K562 (cell line): ENCODE measurements around the gene ITPR3. TPM values are rescaled to one million over a fixed set of nuclear protein-coding genes. Genes with fewer than 3 reads are reported as not detected.

Source experiments
- ATAC-seq: fragments of 200-7000 bp; cut with Tn5 transposase; 3 replicates; pipeline ENCODE4 v1.9.1; 2020; ENCODE audit warnings: moderate library complexity
- BruUV-seq: library from RNA; stranded (reverse); fragments of 400-500 nt; replicated peaks from 2 replicates; lab custom pipeline; 2021; lab: Mats Ljungman, UMichigan
- CTCF ChIA-PET: fragments of 300-600 bp; formaldehyde crosslinking; extraction: SDS; loops from one replicate; lab custom pipeline; 2021; ENCODE audit warnings: low intra/inter-chr PET ratio; lab: Yijun Ruan, JAX
- POLR2A ChIA-PET: fragments of 300-600, 350-650 bp; sonication (Branson Sonifier 250); formaldehyde crosslinking; extraction: SDS; loops from one replicate; lab custom pipeline; 2021; ENCODE audit warnings: antibody characterized with exemption, inconsistent platforms; lab: Yijun Ruan, JAX
- DNase-seq, 4 experiments: peaks; one replicate each; pipeline versions ENCODE4 v3.0.0 to v3.0.0-alpha.2; 2011 to 2018; ENCODE audit warnings: low spot score in 3 of 4, mixed read lengths in 3 of 4; ENCODE audit errors: extremely low read depth in 1 of 4
- FAIRE-seq: peaks from 2 replicates; lab custom pipeline; 2011; peaks lifted over from hg19 to GRCh38; lab: Jason Lieb, UNC
- H2AFZ ChIP-seq: 2 replicates; pipeline ENCODE4 v1.6.0; 2011; ENCODE audit warnings: low read depth, low read length, control low read depth, inconsistent platforms
- H3K27ac ChIP-seq: fragments of 200-600 bp; 3 replicates; pipeline ENCODE4 v1.8.0; 2011; ENCODE audit warnings: low read depth, mild to moderate bottlenecking, control low read depth, inconsistent platforms, low read length, moderate library complexity, mixed read lengths; ENCODE audit errors: extremely low read depth
- H3K27me3 ChIP-seq, 2 experiments: fragments of 300-600 bp in 1 of 2; 2 replicates in 1 of 2; 3 replicates in 1 of 2; pipeline versions ENCODE4 v1.6.0 to v1.8.0; 2011; ENCODE audit warnings: inconsistent platforms in 2 of 2, low read length in 2 of 2, mild to moderate bottlenecking in 1 of 2, mixed read lengths in 1 of 2, moderate library complexity in 1 of 2; ENCODE audit not compliant: control insufficient read depth in 2 of 2, insufficient read depth in 2 of 2
- H3K36me3 ChIP-seq: fragments of 300-600 bp; 3 replicates; pipeline ENCODE4 v1.8.0; 2011; ENCODE audit warnings: mild to moderate bottlenecking, low read length, inconsistent platforms; ENCODE audit not compliant: control insufficient read depth, insufficient read depth
- H3K4me1 ChIP-seq, 2 experiments: fragments of 200-600 bp in 1 of 2; replicated peaks in 1 of 2; 2 replicates in 1 of 2; 3 replicates in 1 of 2; pipeline versions ENCODE4 v1.5.1 to v1.8.0; 2011; ENCODE audit warnings: inconsistent platforms in 2 of 2, low read length in 2 of 2, mild to moderate bottlenecking in 1 of 2, mixed read lengths in 1 of 2, moderate library complexity in 1 of 2; ENCODE audit not compliant: control insufficient read depth in 2 of 2, insufficient read depth in 2 of 2
- H3K4me2 ChIP-seq: 2 replicates; pipeline ENCODE4 v1.6.1; 2011; ENCODE audit warnings: low read length, control low read depth, inconsistent platforms, mixed read lengths; ENCODE audit not compliant: insufficient read depth
- H3K4me3 ChIP-seq: fragments of 200-600 bp; sonication (generic), shearing (Covaris generic); 2 replicates; pipeline ENCODE4 v1.5.1; 2016; ENCODE audit warnings: control low read depth, inconsistent platforms
- H3K79me2 ChIP-seq: fragments of 200-600 bp; 3 replicates; pipeline ENCODE4 v1.8.0; 2011; ENCODE audit warnings: low read length, inconsistent platforms; ENCODE audit not compliant: control insufficient read depth, insufficient read depth
- H3K9ac ChIP-seq, 2 experiments: 2 replicates each; pipeline versions ENCODE4 v1.6.0 to v1.6.1; 2011; ENCODE audit warnings: low read depth in 2 of 2, low read length in 2 of 2, control low read depth in 1 of 2, inconsistent platforms in 1 of 2, mild to moderate bottlenecking in 1 of 2, mixed read lengths in 1 of 2; ENCODE audit not compliant: insufficient read depth in 1 of 2
- H3K9me1 ChIP-seq: one replicate; pipeline ENCODE4 v1.6.0; 2011; ENCODE audit warnings: inconsistent platforms, mild to moderate bottlenecking, low read length, moderate library complexity; ENCODE audit not compliant: control insufficient read depth, insufficient read depth
- H3K9me3 ChIP-seq: replicated peaks from 2 replicates; pipeline ENCODE4 v1.5.1; 2011; ENCODE audit warnings: low read depth, low read length, inconsistent platforms; ENCODE audit not compliant: control insufficient read depth, insufficient read depth
- H4K20me1 ChIP-seq: replicated peaks from 2 replicates; pipeline ENCODE4 v1.6.1; 2011; ENCODE audit warnings: low read length, inconsistent platforms, mixed read lengths; ENCODE audit not compliant: control insufficient read depth, insufficient read depth
- ETV5 ChIP-seq: sonication (generic); formaldehyde crosslinking; IDR thresholded peaks from 2 replicates; pipeline ENCODE4 v1.4.0; 2020; ENCODE audit warnings: low read depth, mild to moderate bottlenecking, missing genetic modification reagents
- IRF9 ChIP-seq: fragments of 450-650 bp; IDR thresholded peaks from 2 replicates; pipeline ENCODE4 v1.6.1; 2016; ENCODE audit warnings: missing biosample characterization, missing genetic modification characterization
- MEF2D ChIP-seq: conservative IDR thresholded peaks from 2 replicates; pipeline ENCODE4 v1.6.1; 2016; ENCODE audit warnings: low read depth, missing genetic modification characterization, missing compliant biosample characterization
- MYNN ChIP-seq, 2 experiments: sonication (generic); formaldehyde crosslinking in 1 of 2; IDR thresholded peaks; 2 replicates each; pipeline versions ENCODE4 v1.5.0 to v1.6.1; 2016 to 2020; ENCODE audit warnings: antibody characterized with exemption in 1 of 2, missing genetic modification reagents in 1 of 2
- NFIC ChIP-seq: fragments of 450-650 bp; IDR thresholded peaks from 2 replicates; pipeline ENCODE4 v1.6.1; 2017; ENCODE audit warnings: mild to moderate bottlenecking, inconsistent platforms
- NFIX ChIP-seq: fragments of 250-450 bp; sonication (Bioruptor Pico); IDR thresholded peaks from 2 replicates; pipeline ENCODE4 v1.4.0; 2020; ENCODE audit warnings: low read depth, mild to moderate bottlenecking, moderate library complexity
- SMAD3 ChIP-seq: fragments of 450-650 bp; formaldehyde crosslinking; conservative IDR thresholded peaks from 2 replicates; pipeline ENCODE4 v1.4.0; 2020; ENCODE audit warnings: mild to moderate bottlenecking
- ZNF316 ChIP-seq: fragments of 450-650 bp; IDR thresholded peaks from 2 replicates; pipeline ENCODE4 v1.6.1; 2016
- ZNF766 ChIP-seq: fragments of 200-800 bp; sonication (Bioruptor generic); conservative IDR thresholded peaks from 2 replicates; pipeline ENCODE4 v1.6.1; 2016; ENCODE audit warnings: missing genetic modification characterization, missing compliant biosample characterization
- WGBS: fragments of 100-300 bp; shearing (Covaris generic); methylation state at CpG from one replicate; pipeline ENCODE4 v1.1.6; 2016; ENCODE audit warnings: low coverage, mixed read lengths; ENCODE audit not compliant: insufficient coverage; ENCODE audit errors: missing lambda C conversion rate; 5-methylcytosine and 5-hydroxymethylcytosine counted together
- in situ Hi-C: fragments of 300-500 bp; cut with MboI; formaldehyde crosslinking; loops from 4 replicates; pipeline ENCODE4 v1.15.0; 2018; ENCODE audit warnings: inconsistent platforms, mixed read lengths
- intact Hi-C: fragments of 100-400 bp; cut with micrococcal nuclease; formaldehyde crosslinking; loops from 2 replicates; pipeline ENCODE4 v1.14.2; 2022
- polyA plus RNA-seq, 8 experiments: library from polyadenylated mRNA; depleted of rRNA in 4 of 8; stranded (reverse) in 5 of 8; unstranded in 3 of 8; fragments of >200 nt; fragmentation: Nextera tagmentation in 2 of 8; fragmentation: Illumina TruSeq in 1 of 8; extraction: Ambion mirVana in 2 of 8; extraction: Trizol in 1 of 8; gene quantifications; 2 replicates each; pipeline versions ENCODE4 v1.2.1 to v1.2.3, GENCODE V29; 2011 to 2014; ENCODE audit warnings: inconsistent platforms in 1 of 8, missing spikeins in 1 of 8
- total RNA-seq, 7 experiments: library from RNA; depleted of rRNA in 6 of 7; stranded (reverse); fragments of >200 nt in 6 of 7; fragmentation: Illumina TruSeq in 2 of 7; extraction: Trizol in 2 of 7; gene quantifications; 2 replicates each; pipeline versions ENCODE4 v1.2.1 to v1.2.3, GENCODE V29; 2011 to 2021; ENCODE audit warnings: low replicate concordance in 1 of 7

Gene ITPR3
- total and polyA plus RNA-seq, 9 of the 15 experiments (the other 6 are each of a cell fraction or from before 2014, with no cell fraction given): 0.39 to 35.7 (median 13.2) TPM

- ChIA-PET CTCF (no interaction called here), POLR2A (interaction anchor here (0.7 kb wide), 1 partner anchor 9 kb away, joined by 4 read pairs; no protein-coding TSS in a partner anchor)
- H3K9me3 ChIP-seq: no peaks in the 10 kb centered on the region
- no peaks in the 10 kb centered on the region for H3K36me3 ChIP-seq
- FAIRE-seq: no peak
- ATAC-seq: no peak
- peak in 1 of 4 experiments; percentile 48 for DNase-seq
- in situ Hi-C loops: no loop called here
- H2AFZ ChIP-seq: no peak overlapping the region
- BruUV-seq: no TSS peak
- H3K27me3 ChIP-seq: peaks cover 19 to 36% of the 10 kb centered on the region in 2 experiments
- H3K9ac ChIP-seq: no peak overlapping the region
- H3K27ac ChIP-seq: no peak overlapping the region
- peaks cover 0 to 3% of the 10 kb centered on the region in 2 experiments; a peak in 1 of 5 replicates for H3K4me1 ChIP-seq
- intact Hi-C loops: no loop called here
- no peaks in the 10 kb centered on the region for H3K9me1 ChIP-seq
- no peaks in the 10 kb centered on the region for H3K79me2 ChIP-seq
- H4K20me1 ChIP-seq: no peaks in the 10 kb centered on the region
- no peak overlapping the region for H3K4me3 ChIP-seq
- 10% methylated on average over 2 of the region's 2 CpGs for WGBS
- TF ChIP-seq SMAD3: no peak
- peak; percentile 97 for TF ChIP-seq NFIC
- TF ChIP-seq NFIX: peak; percentile 74
- TF ChIP-seq MEF2D: no peak
- no peak for TF ChIP-seq ZNF766 (CRISPR knock-in tag)
- no peak for TF ChIP-seq MYNN (IDR thresholded peaks at IDR 0.05)
- no peak for TF ChIP-seq MYNN (CRISPR knock-in tag; IDR thresholded peaks at IDR 0.05)
- no peak for TF ChIP-seq IRF9 (tag)
- 0 out of 2 replicates have a peak, but pooled peaks have one; percentile 17 for TF ChIP-seq ZNF316
- TF ChIP-seq ETV5 (CRISPR knock-in tag): no peak
- H3K4me2 ChIP-seq: no peak overlapping the region
Observed at GRCh38 chr6:33602180-33602579, 18.9 kb upstream of the ITPR3 start.
